Mammary epithelial cell (primary cell): ENCODE data around the gene RPTOR.

Experiments used
- CTCF ChIP-seq, 2 donors: IDR thresholded peaks in 1 of 2; conservative IDR thresholded peaks in 1 of 2; 2 replicates each; pipeline ENCODE4 v1.5.1; 2011 to 2012; ENCODE audit warnings: inconsistent platforms in 2 of 2, low read length in 2 of 2, mild to moderate bottlenecking in 2 of 2, control low read depth in 1 of 2, low read depth in 1 of 2; ENCODE audit not compliant: insufficient read depth in 1 of 2; ENCODE audit errors: extremely low read depth in 1 of 2
- EZH2 ChIP-seq: IDR thresholded peaks from 2 replicates; pipeline ENCODE4 v1.6.1; 2012; ENCODE audit warnings: low read length, inconsistent platforms, borderline replicate concordance

- TF ChIP-seq CTCF (conservative IDR thresholded peaks at IDR 0.05 in 1 of 2, IDR thresholded peaks at IDR 0.05 in 1 of 2; ENCODE audit: extremely low read depth in 1 of 2, insufficient read depth in 1 of 2, low read depth in 1 of 2, low read length in 2 of 2) (no peak), EZH2 (no peak)
Observed at GRCh38 chr17:80894726-80895125, 350.1 kb downstream of the RPTOR start.
